Placental epithelial cell (primary cell): ENCODE measurements around the gene LOXL1. TPM values are rescaled to one million over a fixed set of nuclear protein-coding genes. Genes with fewer than 3 reads are reported as not detected.

Source experiments
- total RNA-seq: library from RNA; depleted of rRNA; stranded (reverse); fragments of >200 nt; gene quantifications from 2 replicates; pipeline ENCODE4 v1.2.3, GENCODE V29; 2012

LOXL1 gene
- total RNA-seq = 11.4 and 68.8 TPM in 2 replicates

GRCh38 chr15:73926219-73927002, at the start of gene LOXL1:
Gene LOXL1 (plus strand): TSS chr15:73926462. CDS start chr15:73926784, 322 bp downstream.

GRCh38 chr15:73991726-73992593, 65.7 kb downstream of the LOXL1 start, which contains the start of gene STOML1:
Gene STOML1 (minus strand): TSS chr15:73992295. CDS start chr15:73992223, 72 bp downstream.

GRCh38 chr15:73994413-73994883, 68.2 kb downstream of the LOXL1 start, which contains the start of gene PML:
Gene PML (plus strand): TSS chr15:73994716. CDS start chr15:73994813, 97 bp downstream.

Other genes with a start within 250 kb of the LOXL1 start
- 68.7 and 102 TPM in 2 replicates for gene CD276, start 242.1 kb upstream of the LOXL1 start, total RNA-seq
- gene INSYN1, start 173.1 kb upstream of the LOXL1 start, total RNA-seq = under 0.01 and 1.6 TPM in 2 replicates
- gene TBC1D21, start 52.9 kb upstream of the LOXL1 start, total RNA-seq = not detected in 2 replicates
- gene STOML1, start 65.8 kb downstream of the LOXL1 start, total RNA-seq = 8.6 and 12.0 TPM in 2 replicates
- gene PML, start 68.3 kb downstream of the LOXL1 start, total RNA-seq = 17.7 and 23.9 TPM in 2 replicates
- 0.39 and 0.54 TPM in 2 replicates for gene GOLGA6A, start 156.1 kb downstream of the LOXL1 start, total RNA-seq
- gene ISLR2, start 204.1 kb downstream of the LOXL1 start, total RNA-seq = not detected in 2 replicates
- 0.39 TPM in 1 of 2 replicates, not detected in the other for gene ISLR, start 247.2 kb downstream of the LOXL1 start, total RNA-seq